ENCODE measurements around the gene GRIP2.

DNA sequence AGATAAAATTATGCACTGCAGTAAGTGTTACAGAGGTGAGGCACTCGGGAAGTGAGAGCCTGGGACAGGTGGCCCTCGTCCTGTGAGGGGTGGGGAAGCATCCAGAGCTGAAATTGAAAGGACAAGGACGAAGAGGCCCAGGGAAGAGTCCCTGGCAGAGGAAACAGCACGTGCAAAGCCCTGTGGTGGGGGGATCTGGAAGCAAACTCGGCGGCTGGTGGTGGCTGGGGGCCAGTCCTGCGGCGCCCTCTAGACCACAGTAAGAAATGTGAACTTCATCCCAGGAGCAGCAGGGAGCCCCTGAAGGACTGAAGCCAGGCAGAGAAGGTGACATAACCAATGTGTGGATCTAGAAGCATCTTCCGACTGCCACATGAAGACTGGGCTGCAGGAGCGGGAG, 42.8 kb downstream of the GRIP2 start:
- TF ChIP-seq SUZ12 (IDR thresholded peaks at IDR 0.05; ENCODE audit: extremely low read depth, insufficient read depth, insufficient read length), result no peak
- TF ChIP-seq YY1 (IDR thresholded peaks at IDR 0.05; ENCODE audit: insufficient read depth, insufficient read length), result no peak
- no peak for TF ChIP-seq ZNF274 (IDR thresholded peaks at IDR 0.05; ENCODE audit: low read depth, low read length)
